Natural killer cell (primary cell): ENCODE measurements around the gene GPC5. TPM values are rescaled to one million over a fixed set of nuclear protein-coding genes. Genes with fewer than 3 reads are reported as not detected.
"Not testable (repeated sequence)": the region's sequence is repeated elsewhere in the genome, so short reads cannot be mapped to it uniquely, and the experiment has no call there.

Experiments
- ATAC-seq, 3 donors: fragments of 150-1000 bp in 2 of 3; fragments of 200-7000 bp in 1 of 3; cut with Tn5 transposase; 1 replicate in 1 of 3; 2 replicates in 2 of 3; pipeline ENCODE4 v1.10.0; 2021; ENCODE audit warnings: mild to moderate bottlenecking in 2 of 3, moderate library complexity in 2 of 3
- DNase-seq, 2 donors: peaks; one replicate each; pipeline versions ENCODE4 v3.0.0 to v3.0.0-alpha.2; 2013 to 2021; ENCODE audit warnings: mixed read lengths in 1 of 2
- H3K27ac ChIP-seq: one replicate; pipeline ENCODE4 v1.5.1; 2013; ENCODE audit warnings: mild to moderate bottlenecking, low read length
- H3K27me3 ChIP-seq: one replicate; pipeline ENCODE4 v1.6.1; 2013; ENCODE audit warnings: low read length; ENCODE audit not compliant: control insufficient read depth, insufficient read depth
- H3K36me3 ChIP-seq: one replicate; pipeline ENCODE4 v1.6.1; 2013; ENCODE audit warnings: low read length; ENCODE audit not compliant: control insufficient read depth, insufficient read depth
- H3K4me1 ChIP-seq: one replicate; pipeline ENCODE4 v1.6.1; 2013; ENCODE audit warnings: low read length; ENCODE audit not compliant: control insufficient read depth, insufficient read depth
- H3K4me3 ChIP-seq: one replicate; pipeline ENCODE4 v1.5.1; 2013; ENCODE audit warnings: low read length
- H3K9me3 ChIP-seq: one replicate; pipeline ENCODE4 v1.6.1; 2013; ENCODE audit warnings: low read length; ENCODE audit not compliant: control insufficient read depth, insufficient read depth
- H3K27ac Mint-ChIP-seq, 2 donors: one replicate each; pipeline ENCODE4 v1.8.0; 2022; ENCODE audit warnings: mild to moderate bottlenecking in 2 of 2, mixed read lengths in 2 of 2, moderate library complexity in 1 of 2
- H3K27me3 Mint-ChIP-seq, 2 donors: one replicate each; pipeline ENCODE4 v1.8.0; 2022; ENCODE audit warnings: low read depth in 2 of 2, mixed read lengths in 2 of 2
- H3K36me3 Mint-ChIP-seq: one replicate; pipeline ENCODE4 v1.8.0; 2022; ENCODE audit warnings: mixed read lengths
- H3K4me1 Mint-ChIP-seq, 2 donors: one replicate each; pipeline ENCODE4 v1.8.0; 2022; ENCODE audit warnings: mixed read lengths in 2 of 2
- H3K4me3 Mint-ChIP-seq: one replicate; pipeline ENCODE4 v1.8.0; 2022; ENCODE audit warnings: mild to moderate bottlenecking, moderate library complexity, mixed read lengths
- H3K9me3 Mint-ChIP-seq, 2 donors: one replicate each; pipeline ENCODE4 v1.8.0; 2022; ENCODE audit warnings: mixed read lengths in 2 of 2
- WGBS: methylation state at CpG from one replicate; pipeline ENCODE4 v1.1.7; 2013; ENCODE audit warnings: missing lambda C conversion rate; ENCODE audit not compliant: insufficient coverage; 5-methylcytosine and 5-hydroxymethylcytosine counted together
- intact Hi-C: fragments of 100-400 bp; cut with micrococcal nuclease; formaldehyde crosslinking; loops from one replicate; pipeline ENCODE4 v1.14.2; 2022
- total RNA-seq, 4 donors: library from RNA; stranded (reverse); fragments of 120-200 nt in 1 of 4; gene quantifications; one replicate each; pipeline versions ENCODE4 v1.2.3 to v1.2.4, GENCODE V29; 2013 to 2022
- TF ChIP-seq, protein P1 (sequence below): fragments of 200-600 bp; IDR thresholded peaks from one replicate; pipeline ENCODE4 v1.8.0; 2022; ENCODE audit warnings: antibody characterized with exemption

Gene GPC5
- total RNA-seq, 3 donors from 2014 or later (not counting 1 experiment from before 2014, with no cell fraction given), result not detected

GRCh38 chr13:91664039-91664438 lies 265.6 kb downstream of the GPC5 start:
- no peaks in the 10 kb centered on the region for H3K27me3 Mint-ChIP-seq
- no peak for ATAC-seq
- Histone ChIP-seq H3K4me3 (no peak overlapping the region), H3K27me3 (no peaks in the 10 kb centered on the region), H3K27ac (no peak overlapping the region), H3K4me1 (no peaks in the 10 kb centered on the region), H3K36me3 (no peaks in the 10 kb centered on the region), H3K9me3 (no peaks in the 10 kb centered on the region)
- 76% methylated on average over 3 of the region's 3 CpGs for WGBS
- H3K27ac Mint-ChIP-seq, result no peak overlapping the region
- H3K4me1 Mint-ChIP-seq, result no peaks in the 10 kb centered on the region
- H3K36me3 Mint-ChIP-seq, result no peaks in the 10 kb centered on the region
- H3K9me3 Mint-ChIP-seq, result peaks cover 9 to 12% of the 10 kb centered on the region in 2 donors
- no peak overlapping the region for H3K4me3 Mint-ChIP-seq
- no peak for DNase-seq
- TF ChIP-seq, protein P1, sequence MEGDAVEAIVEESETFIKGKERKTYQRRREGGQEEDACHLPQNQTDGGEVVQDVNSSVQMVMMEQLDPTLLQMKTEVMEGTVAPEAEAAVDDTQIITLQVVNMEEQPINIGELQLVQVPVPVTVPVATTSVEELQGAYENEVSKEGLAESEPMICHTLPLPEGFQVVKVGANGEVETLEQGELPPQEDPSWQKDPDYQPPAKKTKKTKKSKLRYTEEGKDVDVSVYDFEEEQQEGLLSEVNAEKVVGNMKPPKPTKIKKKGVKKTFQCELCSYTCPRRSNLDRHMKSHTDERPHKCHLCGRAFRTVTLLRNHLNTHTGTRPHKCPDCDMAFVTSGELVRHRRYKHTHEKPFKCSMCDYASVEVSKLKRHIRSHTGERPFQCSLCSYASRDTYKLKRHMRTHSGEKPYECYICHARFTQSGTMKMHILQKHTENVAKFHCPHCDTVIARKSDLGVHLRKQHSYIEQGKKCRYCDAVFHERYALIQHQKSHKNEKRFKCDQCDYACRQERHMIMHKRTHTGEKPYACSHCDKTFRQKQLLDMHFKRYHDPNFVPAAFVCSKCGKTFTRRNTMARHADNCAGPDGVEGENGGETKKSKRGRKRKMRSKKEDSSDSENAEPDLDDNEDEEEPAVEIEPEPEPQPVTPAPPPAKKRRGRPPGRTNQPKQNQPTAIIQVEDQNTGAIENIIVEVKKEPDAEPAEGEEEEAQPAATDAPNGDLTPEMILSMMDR, result no peak
- intact Hi-C loops, result no loop called here

GRCh38 chr13:91667486-91667885 lies 269.1 kb downstream of the GPC5 start:
- ATAC-seq (no peak), DNase-seq (no peak)
- Mint-ChIP-seq H3K9me3 (peaks cover 13 to 15% of the 10 kb centered on the region in 2 donors), H3K27me3 (no peaks in the 10 kb centered on the region), H3K4me1 (no peaks in the 10 kb centered on the region), H3K36me3 (no peaks in the 10 kb centered on the region), H3K4me3 (no peak overlapping the region), H3K27ac (no peak overlapping the region)
- no peak overlapping the region for H3K27ac ChIP-seq
- TF ChIP-seq, protein P1, result no peak
- no peaks in the 10 kb centered on the region for H3K36me3 ChIP-seq
- 100% methylated on average over 1 of the region's 2 CpGs for WGBS
- no peaks in the 10 kb centered on the region for H3K9me3 ChIP-seq
- intact Hi-C loops, result no loop called here
- no peaks in the 10 kb centered on the region for H3K4me1 ChIP-seq
- H3K4me3 ChIP-seq, result no peak overlapping the region
- H3K27me3 ChIP-seq, result no peaks in the 10 kb centered on the region

- intact Hi-C loops, result no loop called here
- TF ChIP-seq, protein P1, result no peak
- ATAC-seq, result no peak
- no peaks in the 10 kb centered on the region for H3K9me3 ChIP-seq
- no peaks in the 10 kb centered on the region for H3K36me3 Mint-ChIP-seq
- no peaks in the 10 kb centered on the region for H3K27me3 ChIP-seq
- H3K4me1 ChIP-seq, result no peaks in the 10 kb centered on the region
- no peak for DNase-seq
- H3K27me3 Mint-ChIP-seq, result no peaks in the 10 kb centered on the region
- no peak overlapping the region for H3K27ac Mint-ChIP-seq
- H3K4me3 Mint-ChIP-seq, result no peak overlapping the region
- WGBS, result 87% methylated on average over 3 of the region's 5 CpGs
- no peak overlapping the region for H3K27ac ChIP-seq
- H3K4me3 ChIP-seq, result no peak overlapping the region
- H3K4me1 Mint-ChIP-seq, result no peaks in the 10 kb centered on the region
- H3K36me3 ChIP-seq, result no peaks in the 10 kb centered on the region
- H3K9me3 Mint-ChIP-seq, result peaks cover 12 to 18% of the 10 kb centered on the region in 2 donors
Observed at GRCh38 chr13:91668866-91669495, 270.6 kb downstream of the GPC5 start.

DNA sequence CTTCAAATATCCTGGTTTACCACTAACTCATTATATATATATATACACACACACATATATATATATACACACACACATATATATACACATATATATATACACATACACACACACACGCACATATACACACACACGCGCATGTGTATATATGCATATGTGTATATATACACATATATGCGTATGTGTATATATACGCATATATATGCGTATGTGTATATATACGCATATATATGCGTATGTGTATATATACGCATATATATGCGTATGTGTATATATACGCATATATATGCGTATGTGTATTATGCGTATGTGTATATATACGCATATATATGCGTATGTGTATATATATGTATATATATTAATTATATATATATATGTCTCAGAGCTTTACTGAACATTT lies 275.9 kb downstream of the GPC5 start:
- H3K9me3 Mint-ChIP-seq, result peaks cover 14 to 15% of the 10 kb centered on the region in 2 donors
- ATAC-seq, H3K27ac ChIP-seq, DNase-seq, H3K4me3 ChIP-seq, H3K4me1 ChIP-seq, H3K36me3 ChIP-seq, H3K36me3 Mint-ChIP-seq, intact Hi-C loops, H3K4me3 Mint-ChIP-seq, H3K27ac Mint-ChIP-seq, H3K4me1 Mint-ChIP-seq, H3K9me3 ChIP-seq, H3K27me3 Mint-ChIP-seq, H3K27me3 ChIP-seq: not testable (repeated sequence)
- no CpG with 5 or more reads among the region's 15 CpGs for WGBS
